Left lung (tissue), 10 donors: Measurements from ENCODE around the gene NKX6-2. TPM values are rescaled to one million over a fixed set of nuclear protein-coding genes. Genes with fewer than 3 reads are reported as not detected.
A peak's percentile ranks its signal among the peaks of the same experiment; 100 is the strongest.

Experiments used
- ATAC-seq: fragments of 200-7000 bp; cut with Tn5 transposase; one replicate; pipeline ENCODE4 v1.9.1; 2020; ENCODE audit warnings: moderate library complexity
- DNase-seq, 4 donors: peaks; one replicate each; pipeline ENCODE4 v3.0.0-alpha.2; 2013 to 2020
- H3K27ac ChIP-seq, 2 donors: fragments of 200-600 bp; sonication (generic) in 1 of 2; one replicate each; pipeline versions ENCODE4 v1.5.0 to v1.8.0; 2020 to 2021
- H3K27me3 ChIP-seq, 2 donors: fragments of 200-600 bp; sonication (generic) in 1 of 2; one replicate each; pipeline versions ENCODE4 v1.5.0 to v1.8.0; 2020 to 2021
- H3K36me3 ChIP-seq, 2 donors: fragments of 200-600 bp; sonication (generic) in 1 of 2; one replicate each; pipeline versions ENCODE4 v1.5.0 to v1.8.0; 2020 to 2021
- H3K4me1 ChIP-seq, 2 donors: fragments of 200-600 bp; one replicate each; pipeline ENCODE4 v1.8.0; 2021
- H3K4me3 ChIP-seq, 2 donors: fragments of 200-600 bp; sonication (generic) in 1 of 2; one replicate each; pipeline versions ENCODE4 v1.5.0 to v1.8.0; 2020 to 2021; ENCODE audit warnings: mild to moderate bottlenecking in 1 of 2
- H3K9me3 ChIP-seq, 2 donors: fragments of 200-600 bp; sonication (generic) in 1 of 2; one replicate each; pipeline versions ENCODE4 v1.5.0 to v1.8.0; 2020 to 2021
- intact Hi-C, 2 donors: fragments of 100-400 bp; cut with DNase I; formaldehyde crosslinking; loops; one replicate each; pipeline versions ENCODE4 v1.11.2 to v1.14.2; 2022
- polyA plus RNA-seq, 6 donors: library from polyadenylated mRNA; unstranded; fragments of 120-200 nt; gene quantifications; one replicate each; pipeline ENCODE4 v1.2.1, GENCODE V29; 2013; ENCODE audit not compliant: insufficient read length in 6 of 6
- total RNA-seq, 2 donors: library from RNA; stranded (reverse); fragmentation: NEBNext Ultra II Directional; extraction: Animal tissue kit (Norgen Biotek cat#: 25700); gene quantifications; one replicate each; pipeline ENCODE4 v1.2.1, GENCODE V29; 2021
- TF ChIP-seq, protein P1 (sequence below), 2 donors: fragments of 200-600 bp; sonication (generic) in 1 of 2; IDR thresholded peaks; one replicate each; pipeline versions ENCODE4 v1.5.0 to v1.8.0; 2021; ENCODE audit warnings: antibody characterized with exemption in 2 of 2
- donor health status: DM: no; HTN: yes; CAD: no.
- donor health status: DM: no; HTN: no; CAD: no.

The NKX6-2 gene
- total and polyA plus RNA-seq, 8 donors: 4.5 to 6.5 (median 6.1) TPM; not detected in 2

- no peak overlapping the region for H3K27ac ChIP-seq
- ATAC-seq (no peak), DNase-seq (peak in 1 of 4 donors; percentile 50)
- peaks cover 13 to 66% of the 10 kb centered on the region in 2 donors for H3K27me3 ChIP-seq
- no peaks in the 10 kb centered on the region for H3K36me3 ChIP-seq
- H3K4me3 ChIP-seq: no peak overlapping the region
- TF ChIP-seq, protein P1, sequence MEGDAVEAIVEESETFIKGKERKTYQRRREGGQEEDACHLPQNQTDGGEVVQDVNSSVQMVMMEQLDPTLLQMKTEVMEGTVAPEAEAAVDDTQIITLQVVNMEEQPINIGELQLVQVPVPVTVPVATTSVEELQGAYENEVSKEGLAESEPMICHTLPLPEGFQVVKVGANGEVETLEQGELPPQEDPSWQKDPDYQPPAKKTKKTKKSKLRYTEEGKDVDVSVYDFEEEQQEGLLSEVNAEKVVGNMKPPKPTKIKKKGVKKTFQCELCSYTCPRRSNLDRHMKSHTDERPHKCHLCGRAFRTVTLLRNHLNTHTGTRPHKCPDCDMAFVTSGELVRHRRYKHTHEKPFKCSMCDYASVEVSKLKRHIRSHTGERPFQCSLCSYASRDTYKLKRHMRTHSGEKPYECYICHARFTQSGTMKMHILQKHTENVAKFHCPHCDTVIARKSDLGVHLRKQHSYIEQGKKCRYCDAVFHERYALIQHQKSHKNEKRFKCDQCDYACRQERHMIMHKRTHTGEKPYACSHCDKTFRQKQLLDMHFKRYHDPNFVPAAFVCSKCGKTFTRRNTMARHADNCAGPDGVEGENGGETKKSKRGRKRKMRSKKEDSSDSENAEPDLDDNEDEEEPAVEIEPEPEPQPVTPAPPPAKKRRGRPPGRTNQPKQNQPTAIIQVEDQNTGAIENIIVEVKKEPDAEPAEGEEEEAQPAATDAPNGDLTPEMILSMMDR (IDR thresholded peaks at IDR 0.05): no peak
- intact Hi-C loops: no loop called here
- H3K9me3 ChIP-seq: no peaks in the 10 kb centered on the region
- H3K4me1 ChIP-seq: no peaks in the 10 kb centered on the region
Observed at GRCh38 chr10:132832186-132832969, 46.4 kb upstream of the NKX6-2 start.

DNA sequence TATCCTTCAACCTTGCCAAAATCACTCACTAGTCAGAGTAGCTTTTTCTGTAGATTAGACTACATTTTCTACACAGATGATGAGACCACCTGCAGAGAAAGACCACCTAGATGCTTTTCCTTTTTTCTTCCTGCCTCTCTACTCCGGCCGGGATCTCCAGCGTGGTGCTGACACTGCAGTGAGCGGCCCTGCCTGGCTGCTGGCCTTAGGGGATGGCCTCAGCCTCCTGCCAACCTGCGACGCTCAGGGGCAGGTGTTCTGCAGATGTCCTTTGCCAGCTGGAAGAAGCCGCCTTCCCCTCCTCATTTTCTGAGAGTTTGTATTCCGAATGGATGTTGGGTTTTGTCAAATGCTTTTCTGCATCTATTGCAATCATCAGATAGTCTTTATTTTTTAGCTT lies 43.5 kb upstream of the NKX6-2 start:
- H3K4me3 ChIP-seq: no peak overlapping the region
- H3K4me1 ChIP-seq: no peaks in the 10 kb centered on the region
- no peaks in the 10 kb centered on the region for H3K36me3 ChIP-seq
- intact Hi-C loops: no loop called here
- TF ChIP-seq, protein P1 (IDR thresholded peaks at IDR 0.05): no peak
- peak in 1 of 4 donors; percentile 49 for DNase-seq
- ATAC-seq: no peak
- peaks cover 0 to 2% of the 10 kb centered on the region in 2 donors for H3K9me3 ChIP-seq
- H3K27me3 ChIP-seq: peaks cover 13 to 41% of the 10 kb centered on the region in 2 donors
- no peak overlapping the region for H3K27ac ChIP-seq

- Histone ChIP-seq H3K36me3 (no peaks in the 10 kb centered on the region), H3K4me1 (no peaks in the 10 kb centered on the region), H3K27me3 (peaks cover 13 to 33% of the 10 kb centered on the region in 2 donors), H3K27ac (no peak overlapping the region), H3K4me3 (no peak overlapping the region), H3K9me3 (peaks cover 0 to 2% of the 10 kb centered on the region in 2 donors)
- intact Hi-C loops: no loop called here
- ATAC-seq (no peak), DNase-seq (peak in 1 of 4 donors; percentile 67)
- TF ChIP-seq, protein P1 (IDR thresholded peaks at IDR 0.05): no peak
Observed at GRCh38 chr10:132828681-132829080, 42.7 kb upstream of the NKX6-2 start.

DNA sequence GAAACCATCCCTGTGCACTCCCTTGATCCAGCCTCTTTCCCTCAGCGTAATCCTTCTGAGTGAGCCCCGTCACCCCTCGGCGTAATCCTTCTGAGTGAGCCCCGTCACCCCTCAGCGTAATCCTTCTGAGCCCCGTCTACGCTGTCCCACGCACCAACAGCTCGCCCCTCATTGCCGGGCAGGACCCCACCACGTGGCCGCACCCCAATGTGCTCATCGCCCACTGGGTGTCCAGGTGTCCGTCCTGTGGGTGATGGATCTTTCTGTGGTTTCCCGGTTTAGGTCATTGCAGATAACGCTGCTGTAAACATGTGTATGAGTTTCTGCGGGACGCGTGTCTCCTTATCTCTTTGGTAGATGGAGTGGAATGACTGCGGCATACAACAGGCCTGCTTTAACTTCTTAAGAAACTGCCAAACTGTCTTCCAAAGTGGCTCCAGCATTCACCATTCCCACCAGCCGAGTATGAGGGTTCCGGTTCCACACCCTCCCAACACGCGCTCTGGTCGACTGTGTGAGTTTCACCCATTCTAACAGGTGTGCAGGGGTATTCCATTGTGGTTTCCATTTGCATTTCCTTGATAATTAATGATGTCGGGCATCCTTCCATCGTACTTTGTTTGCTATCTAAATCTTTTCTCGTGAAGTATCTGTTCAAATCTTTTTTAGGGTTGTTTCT lies 42.1 kb upstream of the NKX6-2 start:
- intact Hi-C loops: no loop called here
- peaks cover 8 to 27% of the 10 kb centered on the region in 2 donors for H3K27me3 ChIP-seq
- ATAC-seq (no peak), DNase-seq (peak in 1 of 4 donors; percentile 49)
- TF ChIP-seq, protein P1 (IDR thresholded peaks at IDR 0.05): no peak
- peaks cover 0 to 2% of the 10 kb centered on the region in 2 donors for H3K9me3 ChIP-seq
- no peak overlapping the region for H3K4me3 ChIP-seq
- no peaks in the 10 kb centered on the region for H3K36me3 ChIP-seq
- H3K27ac ChIP-seq: no peak overlapping the region
- H3K4me1 ChIP-seq: no peaks in the 10 kb centered on the region

- peaks cover 0 to 2% of the 10 kb centered on the region in 2 donors for H3K9me3 ChIP-seq
Observed at GRCh38 chr10:132827423-132827789, 41.5 kb upstream of the NKX6-2 start.

More at GRCh38 chr10:132827423-132827789, 41.5 kb upstream of the NKX6-2 start:
- H3K36me3 ChIP-seq: no peaks in the 10 kb centered on the region
- TF ChIP-seq, protein P1 (IDR thresholded peaks at IDR 0.05): no peak
- DNase-seq (peak in 1 of 4 donors; percentile 39), ATAC-seq (no peak)
- peaks cover 3 to 21% of the 10 kb centered on the region in 2 donors for H3K27me3 ChIP-seq
- no peaks in the 10 kb centered on the region for H3K4me1 ChIP-seq
- H3K27ac ChIP-seq: no peak overlapping the region
- intact Hi-C loops: no loop called here
- no peak overlapping the region for H3K4me3 ChIP-seq
